Peyer's patch (tissue), 4 donors: ENCODE measurements around the gene CWC25. TPM values are rescaled to one million over a fixed set of nuclear protein-coding genes. Genes with fewer than 3 reads are reported as not detected.

Source experiments
- DNase-seq, 3 donors: peaks; one replicate each; pipeline ENCODE4 v3.0.0-alpha.2; 2017 to 2019
- H3K27ac ChIP-seq, 4 donors: fragments of 200-600 bp; sonication (generic); one replicate each; pipeline ENCODE4 v1.5.1; 2016 to 2019
- H3K27me3 ChIP-seq, 2 donors: fragments of 200-600 bp; sonication (generic); one replicate each; pipeline ENCODE4 v1.5.1; 2019
- H3K36me3 ChIP-seq, 3 donors: fragments of 200-600 bp; sonication (generic); one replicate each; pipeline ENCODE4 v1.5.1; 2016 to 2019
- H3K4me1 ChIP-seq, 4 donors: fragments of 200-600 bp; sonication (generic); one replicate each; pipeline ENCODE4 v1.5.1; 2016 to 2019
- H3K4me3 ChIP-seq, 4 donors: fragments of 200-600 bp; sonication (generic); 1 replicate in 3 of 4; 2 replicates in 1 of 4; pipeline ENCODE4 v1.5.1; 2016 to 2019; ENCODE audit warnings: mild to moderate bottlenecking in 1 of 4
- H3K9me3 ChIP-seq, 4 donors: fragments of 200-600 bp; sonication (generic); one replicate each; pipeline ENCODE4 v1.5.1; 2016 to 2019; ENCODE audit warnings: mild to moderate bottlenecking in 1 of 4
- POLR2A ChIP-seq, 2 donors: fragments of 450-650 bp; IDR thresholded peaks; one replicate each; pipeline ENCODE4 v1.5.1; 2017; ENCODE audit warnings: antibody characterized with exemption in 2 of 2, mild to moderate bottlenecking in 2 of 2, moderate library complexity in 2 of 2
- total RNA-seq, 4 donors: library from RNA; depleted of rRNA; stranded (reverse); fragments of >200 nt; gene quantifications; one replicate each; pipeline ENCODE4 v1.1.0, GENCODE V29; 2016
- TF ChIP-seq, protein P1 (sequence below), 6 experiments: fragments of 450-650 bp in 4 of 6; fragments of 200-600 bp in 2 of 6; sonication (generic) in 1 of 6; IDR thresholded peaks; one replicate each; pipeline ENCODE4 v1.5.1; 2017 to 2019; ENCODE audit warnings: antibody characterized with exemption in 6 of 6, mild to moderate bottlenecking in 3 of 6, moderate library complexity in 1 of 6

The CWC25 gene
- total RNA-seq, 4 donors from 2014 or later: 49.4 to 106 (median 56.5) TPM

DNA sequence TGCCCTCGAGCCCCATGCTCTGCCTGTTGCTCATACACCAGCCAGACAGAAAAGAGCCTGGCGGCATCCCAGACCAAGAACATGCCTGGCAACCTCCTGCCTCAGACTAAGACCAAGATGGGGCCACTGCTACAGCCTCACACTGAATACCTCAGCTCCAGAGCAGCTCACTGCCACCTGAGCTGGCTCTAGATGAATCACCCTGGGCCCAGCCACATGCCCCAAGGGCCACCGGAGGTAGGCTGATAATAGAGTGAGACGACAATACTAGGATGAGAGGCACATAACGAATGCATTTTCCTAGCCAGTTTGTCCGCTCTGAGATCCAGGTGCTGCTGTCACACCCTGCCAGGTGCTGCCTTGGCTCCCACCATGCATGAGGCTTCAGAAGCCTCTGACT, 38.7 kb downstream of the CWC25 start:
- H3K4me3 ChIP-seq: no peak overlapping the region
- H3K4me1 ChIP-seq: no peaks in the 10 kb centered on the region
- no peaks in the 10 kb centered on the region for H3K9me3 ChIP-seq
- TF ChIP-seq, protein P1, sequence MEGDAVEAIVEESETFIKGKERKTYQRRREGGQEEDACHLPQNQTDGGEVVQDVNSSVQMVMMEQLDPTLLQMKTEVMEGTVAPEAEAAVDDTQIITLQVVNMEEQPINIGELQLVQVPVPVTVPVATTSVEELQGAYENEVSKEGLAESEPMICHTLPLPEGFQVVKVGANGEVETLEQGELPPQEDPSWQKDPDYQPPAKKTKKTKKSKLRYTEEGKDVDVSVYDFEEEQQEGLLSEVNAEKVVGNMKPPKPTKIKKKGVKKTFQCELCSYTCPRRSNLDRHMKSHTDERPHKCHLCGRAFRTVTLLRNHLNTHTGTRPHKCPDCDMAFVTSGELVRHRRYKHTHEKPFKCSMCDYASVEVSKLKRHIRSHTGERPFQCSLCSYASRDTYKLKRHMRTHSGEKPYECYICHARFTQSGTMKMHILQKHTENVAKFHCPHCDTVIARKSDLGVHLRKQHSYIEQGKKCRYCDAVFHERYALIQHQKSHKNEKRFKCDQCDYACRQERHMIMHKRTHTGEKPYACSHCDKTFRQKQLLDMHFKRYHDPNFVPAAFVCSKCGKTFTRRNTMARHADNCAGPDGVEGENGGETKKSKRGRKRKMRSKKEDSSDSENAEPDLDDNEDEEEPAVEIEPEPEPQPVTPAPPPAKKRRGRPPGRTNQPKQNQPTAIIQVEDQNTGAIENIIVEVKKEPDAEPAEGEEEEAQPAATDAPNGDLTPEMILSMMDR (IDR thresholded peaks at IDR 0.05): no peak
- TF ChIP-seq POLR2A (IDR thresholded peaks at IDR 0.05): no peak
- no peak for DNase-seq
- H3K27ac ChIP-seq: no peak overlapping the region
- no peaks in the 10 kb centered on the region for H3K27me3 ChIP-seq
- peaks cover 0 to 53% (median 0%) of the 10 kb centered on the region in 3 donors for H3K36me3 ChIP-seq

DNA sequence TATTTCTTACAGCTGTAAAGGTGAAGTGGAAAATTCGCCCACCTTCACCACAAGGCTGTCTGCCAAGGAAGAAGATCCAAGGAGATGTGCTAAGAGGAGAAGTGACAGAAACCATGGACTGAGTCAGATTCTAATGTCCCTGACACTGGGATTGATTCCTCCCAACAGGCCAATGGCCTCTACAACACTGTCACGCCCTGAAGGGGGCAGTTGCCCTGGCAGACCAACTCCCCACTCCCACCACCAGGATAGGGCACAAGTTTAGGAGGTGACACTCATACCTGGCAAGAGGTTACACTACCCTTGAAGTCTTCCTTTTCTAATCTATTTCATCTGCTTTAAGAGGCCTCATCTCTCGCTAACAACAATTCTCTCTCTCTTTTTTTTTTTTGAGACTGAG, 41.9 kb downstream of the CWC25 start:
- H3K27me3 ChIP-seq: no peaks in the 10 kb centered on the region
- no peak overlapping the region for H3K4me3 ChIP-seq
- TF ChIP-seq, protein P1 (IDR thresholded peaks at IDR 0.05): no peak
- TF ChIP-seq POLR2A (IDR thresholded peaks at IDR 0.05): no peak
- no peaks in the 10 kb centered on the region for H3K9me3 ChIP-seq
- no peak overlapping the region for H3K27ac ChIP-seq
- no peaks in the 10 kb centered on the region for H3K4me1 ChIP-seq
- H3K36me3 ChIP-seq: peaks cover 0 to 84% (median 0%) of the 10 kb centered on the region in 3 donors
- DNase-seq: no peak

DNA sequence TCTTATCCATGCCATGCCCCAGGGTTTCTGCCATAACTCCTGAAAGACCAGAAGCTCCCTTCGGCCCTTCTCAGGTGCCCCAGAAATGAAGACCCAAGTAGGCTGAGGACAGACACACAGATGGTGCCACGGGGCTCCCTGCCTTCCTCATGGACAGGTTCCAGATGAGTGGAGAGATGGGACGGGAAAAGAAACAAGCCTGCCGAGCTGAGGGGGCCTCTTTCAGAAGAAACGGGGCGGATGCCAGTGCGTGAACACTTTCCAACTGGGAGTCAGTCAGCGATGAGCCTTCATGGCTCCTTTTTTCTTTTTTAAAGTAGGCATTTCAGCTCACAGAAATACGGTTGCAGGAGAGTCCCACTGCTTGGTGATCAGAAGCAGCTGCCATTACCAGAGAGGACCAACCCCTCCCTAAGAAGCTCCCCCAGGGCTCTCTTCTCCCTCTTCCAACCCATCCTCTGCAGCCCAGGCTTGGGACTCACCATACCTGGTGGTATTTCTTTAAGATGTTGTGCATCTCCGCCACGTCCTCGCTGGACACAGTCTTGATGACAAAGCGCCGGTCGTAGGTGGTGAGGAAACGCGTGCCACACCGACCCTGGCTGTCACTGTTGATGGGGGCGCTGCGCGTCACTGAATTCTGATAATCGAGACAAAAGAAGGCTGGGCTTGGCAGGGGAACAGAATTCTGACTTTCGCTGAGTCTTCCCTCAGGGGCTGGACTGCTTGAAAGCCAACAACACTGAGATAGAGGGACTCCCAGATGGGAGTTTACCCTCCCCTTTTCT, 45.0 kb downstream of the CWC25 start:
- Histone ChIP-seq H3K9me3 (no peaks in the 10 kb centered on the region), H3K4me1 (no peaks in the 10 kb centered on the region), H3K27me3 (no peaks in the 10 kb centered on the region), H3K36me3 (peaks cover 0 to 99% (median 0%) of the 10 kb centered on the region in 3 donors), H3K4me3 (no peak overlapping the region), H3K27ac (no peak overlapping the region)
- no peak for TF ChIP-seq POLR2A (IDR thresholded peaks at IDR 0.05)
- TF ChIP-seq, protein P1 (IDR thresholded peaks at IDR 0.05): no peak
- DNase-seq: no peak

DNA sequence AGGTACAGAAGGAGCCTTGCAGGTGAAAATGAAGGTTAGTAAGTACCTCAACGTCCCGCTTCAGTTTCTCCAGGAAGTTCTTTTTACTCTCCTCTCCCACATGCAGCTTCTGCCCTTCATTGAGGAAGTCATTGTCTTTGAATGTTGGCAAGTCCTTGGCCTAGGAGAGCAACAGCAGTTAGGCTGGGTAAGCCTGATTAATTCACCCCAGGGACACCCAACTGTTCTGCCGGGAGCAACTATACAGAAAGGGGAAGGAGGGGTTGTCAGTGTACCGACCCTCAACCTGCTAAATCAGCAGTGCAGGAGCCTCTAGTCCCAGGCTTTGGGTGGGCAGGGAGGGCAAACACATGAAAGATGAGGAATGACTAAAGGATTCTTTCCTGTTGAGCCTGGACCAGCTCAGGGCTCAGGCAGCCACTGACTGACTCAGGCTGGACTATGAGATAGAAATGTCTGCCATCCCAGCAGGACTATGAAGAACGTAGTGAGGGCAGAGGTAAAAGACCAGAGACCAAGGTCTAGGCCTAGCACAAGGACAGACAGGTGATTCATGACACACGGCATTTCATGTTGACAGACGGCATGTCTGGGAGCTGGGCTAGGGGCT, 47.4 kb downstream of the CWC25 start:
- H3K27ac ChIP-seq: no peak overlapping the region
- no peak for DNase-seq
- H3K4me1 ChIP-seq: no peaks in the 10 kb centered on the region
- no peak overlapping the region for H3K4me3 ChIP-seq
- H3K27me3 ChIP-seq: no peaks in the 10 kb centered on the region
- H3K9me3 ChIP-seq: no peaks in the 10 kb centered on the region
- peaks cover 0 to 100% (median 0%) of the 10 kb centered on the region in 3 donors for H3K36me3 ChIP-seq
- TF ChIP-seq, protein P1 (IDR thresholded peaks at IDR 0.05): no peak
- no peak for TF ChIP-seq POLR2A (IDR thresholded peaks at IDR 0.05)

DNA sequence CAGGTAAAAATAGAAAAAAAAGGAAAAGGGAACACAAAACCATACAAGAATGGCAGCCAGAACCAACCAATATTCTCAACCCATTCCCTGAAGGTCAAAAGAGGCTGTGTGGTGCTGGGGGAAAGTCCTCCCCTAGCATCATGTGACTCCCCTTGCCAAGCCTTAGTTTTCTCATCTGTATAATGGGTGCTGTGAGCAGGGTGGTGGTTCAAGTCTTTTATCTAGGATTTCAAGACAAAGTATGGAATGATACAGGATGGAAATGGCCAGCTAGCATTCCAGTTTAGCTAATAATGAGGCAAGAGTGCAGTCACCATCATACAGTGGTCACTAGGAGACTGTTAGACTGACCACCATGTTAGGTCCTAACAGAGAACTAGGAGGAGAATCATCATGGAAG, 51.9 kb downstream of the CWC25 start:
- H3K4me1 ChIP-seq: no peaks in the 10 kb centered on the region
- H3K27ac ChIP-seq: no peak overlapping the region
- no peaks in the 10 kb centered on the region for H3K27me3 ChIP-seq
- H3K9me3 ChIP-seq: no peaks in the 10 kb centered on the region
- H3K4me3 ChIP-seq: no peak overlapping the region
- DNase-seq: no peak
- peaks cover 0 to 94% (median 0%) of the 10 kb centered on the region in 3 donors for H3K36me3 ChIP-seq
- TF ChIP-seq POLR2A (IDR thresholded peaks at IDR 0.05): no peak
- TF ChIP-seq, protein P1 (IDR thresholded peaks at IDR 0.05): no peak
